ENCODE results near the gene DIP2C. TPM values are rescaled to one million over a fixed set of nuclear protein-coding genes. Genes with fewer than 3 reads are reported as not detected.

Gene DIP2C
- total RNA-seq, 1 donor from 2014 or later, result 31.5 TPM

- DNase-seq (ENCODE audit: low spot score), result no peak
Observed at GRCh38 chr10:391847-392704, 297.4 kb downstream of the DIP2C start.

DNA sequence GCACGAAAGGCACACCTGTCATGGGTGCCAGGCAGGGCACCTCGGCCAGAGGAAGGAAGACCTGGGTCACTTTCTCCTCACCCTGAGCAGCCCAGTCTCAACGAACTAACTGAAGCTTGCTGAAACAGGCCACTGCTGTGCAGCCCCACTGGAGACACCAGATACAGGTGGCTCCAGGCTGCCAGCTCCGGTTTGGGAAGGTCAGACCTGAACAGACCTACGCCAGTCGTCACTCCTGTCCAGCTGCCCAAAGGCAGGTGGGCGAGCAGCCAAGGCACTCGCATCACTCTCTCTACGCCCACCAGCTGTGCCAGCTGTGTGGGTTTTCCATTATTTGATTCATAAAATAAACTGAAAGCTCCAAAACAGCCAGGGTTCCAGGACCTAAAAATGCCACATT is 298.2 kb downstream of the DIP2C start:
- no peak for DNase-seq (ENCODE audit: low spot score)

DNA sequence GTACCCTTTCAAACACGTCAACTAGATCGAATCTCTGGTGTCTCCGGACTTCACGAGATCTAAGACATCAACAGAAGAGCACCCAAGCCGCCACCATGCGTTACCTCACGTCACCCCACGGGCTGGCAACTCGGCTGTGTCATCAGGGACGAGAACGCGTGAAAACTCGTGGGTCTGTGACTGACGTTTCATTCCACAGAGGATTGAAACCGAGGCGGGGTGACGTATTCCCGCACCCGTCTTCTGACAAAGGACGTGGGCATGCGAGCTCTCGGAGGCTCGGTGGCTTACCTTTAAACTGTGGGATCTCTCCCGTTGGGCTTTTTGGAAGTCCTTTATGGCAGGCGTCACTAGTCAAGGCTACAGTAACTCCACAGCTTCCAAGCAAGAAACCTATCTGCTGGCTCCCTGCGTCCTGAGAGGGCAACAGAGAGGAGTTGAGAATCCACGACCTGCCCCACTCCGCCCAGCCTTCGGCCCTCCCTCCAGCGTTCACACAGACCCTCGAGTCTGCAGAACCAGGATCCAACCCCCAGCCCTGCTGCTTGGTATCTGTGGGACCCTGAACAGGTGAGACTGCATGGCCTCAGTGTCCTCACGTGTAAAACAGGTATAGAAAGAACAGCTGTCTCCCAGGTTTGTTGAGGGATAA is 298.9 kb downstream of the DIP2C start:
- DNase-seq (ENCODE audit: low spot score), result no peak

GRCh38 chr10:389836-390448 is 299.5 kb downstream of the DIP2C start:
- DNase-seq (ENCODE audit: low spot score), result no peak

DNA sequence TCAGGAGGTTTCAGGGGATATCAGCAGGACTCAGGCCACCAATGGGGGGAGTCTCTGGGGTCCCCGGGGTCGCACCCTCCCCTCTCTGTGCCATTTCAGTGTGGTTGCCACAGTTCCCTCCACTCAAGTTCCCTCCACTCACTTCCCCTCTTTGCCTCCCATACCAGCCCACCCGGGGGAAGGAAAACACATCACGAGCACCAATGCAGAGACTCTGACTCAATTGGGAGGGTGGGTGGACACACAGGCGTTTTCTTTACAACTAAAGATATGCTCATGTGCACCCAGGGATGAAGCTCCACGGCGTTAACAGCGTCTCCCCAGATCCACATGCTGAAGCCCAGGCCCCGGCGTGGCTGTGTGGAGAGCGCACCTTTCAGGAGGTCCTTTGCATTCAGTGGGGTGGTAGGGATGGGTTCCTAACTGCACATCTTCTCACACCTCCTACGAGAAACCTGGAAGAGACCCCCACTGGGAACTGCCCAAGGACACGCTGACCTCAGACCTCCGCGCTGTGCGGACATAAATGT is 300.1 kb downstream of the DIP2C start:
- DNase-seq (ENCODE audit: low spot score), result no peak

DNA sequence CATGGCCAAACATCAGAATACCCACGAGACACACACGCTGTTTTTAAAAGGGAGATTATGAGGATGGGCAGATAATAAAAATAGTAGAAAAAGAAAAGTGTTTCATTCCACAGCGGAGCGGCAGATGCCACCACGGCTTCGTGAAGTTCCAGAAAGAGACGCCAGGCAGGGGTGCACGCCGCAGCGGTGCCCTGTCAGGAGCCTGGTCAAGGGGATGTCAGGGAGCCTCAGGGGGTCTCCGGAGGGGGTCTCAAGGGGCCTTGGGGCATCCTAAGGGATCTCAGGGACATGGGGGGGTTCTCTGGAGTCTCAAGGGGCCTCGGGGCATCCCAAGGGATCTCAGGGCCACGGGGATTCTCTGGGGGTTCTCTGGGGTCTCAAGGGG is 300.8 kb downstream of the DIP2C start:
- DNase-seq (ENCODE audit: low spot score), result no peak

- peak; percentile 28 for DNase-seq (ENCODE audit: low spot score)
Observed at GRCh38 chr10:387909-388660, 301.4 kb downstream of the DIP2C start.

GRCh38 chr10:387593-387891 is 301.9 kb downstream of the DIP2C start:
- no peak for DNase-seq (ENCODE audit: low spot score)

GRCh38 chr10:386771-387592 is 302.5 kb downstream of the DIP2C start:
- DNase-seq (ENCODE audit: low spot score), result no peak

DNA sequence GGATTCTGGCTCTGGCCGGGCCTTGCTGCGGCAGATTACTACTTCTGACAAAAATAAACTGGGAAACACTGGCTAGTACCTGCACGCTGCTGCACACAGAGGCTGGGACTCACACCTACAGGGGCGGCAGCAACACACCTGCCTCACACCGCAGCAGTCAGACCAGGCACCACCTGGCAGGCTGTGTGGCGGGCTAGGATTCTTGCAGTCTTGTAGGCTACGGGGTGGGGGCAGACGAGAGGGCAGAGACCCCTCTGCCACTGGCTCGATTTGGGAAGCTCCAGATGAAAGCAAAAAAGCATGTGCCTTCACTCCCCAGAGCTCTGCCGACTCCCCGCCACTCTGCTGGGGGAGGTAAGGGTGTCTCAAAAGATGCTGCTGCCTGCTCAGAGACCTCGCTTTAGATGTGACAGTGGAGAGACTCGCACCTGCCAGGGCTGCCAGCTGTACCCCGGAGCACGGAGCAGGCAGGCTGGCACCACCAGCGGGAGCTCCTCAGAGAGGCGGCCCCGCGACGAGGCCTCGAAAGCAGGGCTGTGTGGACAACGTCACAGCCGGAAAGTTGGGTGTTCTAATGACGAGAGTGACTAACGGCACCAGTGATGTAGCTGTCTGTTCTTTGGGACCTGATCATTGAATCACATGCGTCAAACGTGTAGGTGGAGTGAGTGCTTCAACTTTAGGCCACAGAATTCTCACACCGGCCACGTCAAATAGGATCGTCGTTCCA is 303.7 kb downstream of the DIP2C start:
- no peak for DNase-seq (ENCODE audit: low spot score)

DNA sequence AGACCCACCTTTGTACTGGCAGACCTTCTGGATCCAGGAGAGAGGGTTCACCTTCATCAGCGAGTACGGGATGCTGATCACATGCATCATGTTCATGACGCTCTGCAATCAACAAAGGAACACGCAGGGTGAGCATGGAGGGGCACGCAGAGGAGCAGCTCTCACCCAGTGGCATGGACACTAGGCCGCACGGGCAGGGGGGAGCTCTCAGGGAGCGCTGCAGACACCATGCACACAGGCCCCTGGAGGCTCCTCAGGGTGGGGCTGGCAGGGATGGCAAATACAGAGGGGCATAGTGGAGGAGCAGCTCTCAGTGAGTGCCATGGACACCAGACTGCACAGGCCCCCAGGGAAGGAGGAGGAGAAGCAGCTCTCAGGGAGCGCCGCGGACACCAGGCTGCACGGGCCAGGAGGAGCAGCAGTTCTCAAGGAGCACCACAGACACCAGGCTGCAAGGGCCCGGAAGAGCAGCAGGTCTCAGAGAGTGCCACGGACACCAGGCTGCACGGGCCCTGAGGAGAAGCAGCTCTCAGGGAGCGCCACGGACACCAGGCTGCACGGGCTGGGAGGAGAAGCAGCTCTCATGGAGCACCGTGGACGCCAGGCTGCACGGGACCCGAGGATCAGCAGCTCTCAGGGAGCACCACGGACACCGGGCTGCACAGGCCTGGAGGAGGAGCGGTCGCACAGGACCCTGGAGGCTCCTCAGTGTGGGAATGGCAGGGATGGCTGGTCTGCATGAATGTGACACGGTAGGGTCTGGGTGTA is 304.7 kb downstream of the DIP2C start:
- DNase-seq (ENCODE audit: low spot score), result no peak

DNA sequence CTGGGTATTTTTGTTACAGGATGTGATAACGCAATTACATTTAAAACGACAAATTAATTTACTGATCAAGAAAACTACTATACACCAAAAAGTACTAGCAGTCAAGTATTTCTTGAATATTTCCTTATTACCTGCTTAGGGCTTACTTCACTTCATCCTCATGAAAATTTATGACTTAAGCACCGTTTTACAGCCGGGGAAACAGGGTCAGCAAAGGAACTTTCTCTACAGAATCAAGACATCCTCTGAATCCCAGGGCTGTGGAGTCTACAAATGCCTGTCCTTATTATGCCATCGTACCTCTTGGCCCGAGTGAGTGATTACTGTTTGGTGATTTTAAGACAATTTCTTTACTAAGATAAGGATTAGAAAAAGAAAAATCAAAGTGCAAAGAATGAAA is 305.9 kb downstream of the DIP2C start:
- no peak for DNase-seq (ENCODE audit: low spot score)

- DNase-seq (ENCODE audit: low spot score), result no peak
Observed at GRCh38 chr10:381805-382204, 307.7 kb downstream of the DIP2C start.

GRCh38 chr10:381346-381745 is 308.1 kb downstream of the DIP2C start:
- DNase-seq (ENCODE audit: low spot score), result no peak

- no peak for DNase-seq (ENCODE audit: low spot score)
Observed at GRCh38 chr10:380313-380940, 309.0 kb downstream of the DIP2C start.

DNA sequence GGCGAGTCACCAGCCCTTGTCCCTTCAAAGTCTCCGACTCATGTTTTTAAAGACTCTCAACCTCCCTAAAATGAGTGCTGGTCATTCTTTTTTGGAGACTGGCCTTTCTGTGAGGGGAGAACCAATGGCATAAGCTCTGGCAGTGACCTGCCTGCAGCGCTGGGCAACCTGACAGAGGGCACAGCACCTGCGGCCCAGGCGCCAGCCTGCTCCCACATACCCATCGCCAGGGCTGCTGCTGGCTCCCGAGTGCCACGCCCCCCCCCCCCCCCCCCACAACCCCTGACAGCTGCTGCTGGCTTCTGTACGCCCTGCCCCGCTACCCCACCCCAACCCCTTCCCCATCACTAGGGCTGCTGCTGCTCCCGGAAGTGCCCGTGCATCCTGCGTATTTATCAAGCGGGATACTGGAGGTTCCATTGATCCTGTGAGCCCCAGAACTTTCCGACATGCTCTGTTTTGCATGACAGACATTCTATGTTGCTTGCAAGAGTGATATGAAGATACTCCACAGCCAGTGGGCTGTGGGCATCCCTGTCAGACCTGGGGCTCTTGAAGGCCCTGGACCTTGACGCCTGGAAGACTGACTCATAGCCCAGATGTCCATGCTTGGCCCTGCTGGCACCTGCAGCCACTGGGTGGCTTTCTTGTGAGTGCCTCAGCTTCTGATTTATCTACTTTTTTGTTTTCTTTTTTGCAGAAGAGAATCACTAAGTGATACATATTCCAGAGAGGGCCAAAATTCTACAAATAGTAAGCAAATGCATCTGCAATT is 310.4 kb downstream of the DIP2C start:
- DNase-seq (ENCODE audit: low spot score), result no peak

GRCh38 chr10:378230-378929 is 311.1 kb downstream of the DIP2C start:
- no peak for DNase-seq (ENCODE audit: low spot score)

DNA sequence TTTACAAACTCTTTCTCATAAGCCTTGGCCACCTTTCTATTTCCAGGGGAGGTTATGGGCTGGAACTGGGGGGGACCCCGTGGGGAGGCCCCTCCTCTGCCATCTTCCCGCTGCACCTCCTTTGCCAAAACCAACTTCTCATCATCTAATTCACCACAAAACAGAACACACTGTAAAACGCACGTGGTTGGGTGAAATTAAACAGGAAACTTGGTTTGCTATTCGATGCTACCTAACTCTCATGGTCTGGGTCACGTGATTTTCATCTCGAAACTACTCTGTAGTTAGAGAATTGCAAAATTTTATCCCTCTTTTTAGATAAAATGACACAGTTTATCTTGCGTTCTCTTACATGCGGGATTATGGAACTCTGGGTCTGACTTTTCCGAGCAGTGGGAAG is 312.2 kb downstream of the DIP2C start:
- DNase-seq (ENCODE audit: low spot score), result no peak

All from mucosa of gallbladder (tissue), 1 donor.